Measurements from ENCODE around the gene TNFAIP3.

The TNFAIP3 gene

GRCh38 chr6:137925141-137925698 is 58.2 kb downstream of the TNFAIP3 start:
- no peak for DNase-seq (ENCODE audit: low spot score)

- DNase-seq (ENCODE audit: low spot score) = no peak
These were observed 59.2 kb downstream of the TNFAIP3 start for GRCh38 chr6:137926207-137926731.

GRCh38 chr6:137926985-137927384 is 59.9 kb downstream of the TNFAIP3 start:
- DNase-seq (ENCODE audit: low spot score) = no peak

- DNase-seq (ENCODE audit: low spot score) = no peak
These were observed 60.7 kb downstream of the TNFAIP3 start for GRCh38 chr6:137927777-137928218.

GRCh38 chr6:137928286-137928685 is 61.2 kb downstream of the TNFAIP3 start:
- no peak for DNase-seq (ENCODE audit: low spot score)

GRCh38 chr6:137931849-137932465 is 64.9 kb downstream of the TNFAIP3 start:
- no peak for DNase-seq (ENCODE audit: low spot score)
